ENCODE data around the gene DNAJB6.

Gene DNAJB6

DNA sequence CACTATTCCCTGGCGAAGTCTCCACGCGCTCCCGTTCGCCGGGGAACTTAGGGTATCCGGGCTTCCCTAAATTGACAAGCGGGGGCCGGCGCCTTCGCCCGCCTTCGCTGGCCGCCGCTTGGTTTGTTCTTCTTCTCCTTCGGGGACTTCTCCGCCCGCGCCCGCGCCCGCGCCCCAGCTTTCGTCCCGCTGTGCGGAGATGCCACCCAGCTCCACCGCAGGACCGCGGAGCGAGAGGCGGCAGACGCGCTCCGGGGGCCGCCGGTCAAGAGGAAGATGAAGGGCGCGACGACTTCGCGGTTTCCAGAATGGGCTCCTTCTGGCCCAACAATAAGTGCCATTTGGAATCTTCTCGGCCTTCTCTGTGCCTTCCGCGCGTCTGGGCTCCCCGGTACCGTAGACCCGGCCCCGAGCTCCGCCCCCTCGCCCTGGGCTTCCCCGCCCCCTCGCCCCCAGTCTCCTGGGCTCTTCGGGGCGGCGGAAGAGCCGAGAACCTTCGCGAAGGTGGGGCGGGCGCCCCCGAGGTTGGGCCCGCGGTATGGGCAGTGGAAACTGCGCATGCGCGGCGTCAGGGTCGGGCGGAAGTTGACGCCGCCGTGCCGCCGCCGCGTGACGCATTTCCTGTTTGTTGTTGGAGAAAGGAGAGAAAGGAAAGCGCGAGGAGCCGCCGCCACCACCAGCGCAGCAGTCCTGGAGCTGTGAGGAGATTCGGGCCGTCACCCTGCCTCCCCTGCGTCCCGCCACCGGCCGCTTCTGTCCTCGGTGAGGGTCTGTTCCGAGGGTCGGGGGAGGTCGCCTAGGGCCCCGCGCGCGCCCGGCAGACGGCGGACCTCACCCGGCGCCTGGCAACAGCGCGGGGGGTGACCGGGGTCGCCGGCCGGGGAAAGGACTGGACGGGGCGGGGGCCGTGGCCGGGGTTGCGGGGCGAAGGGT, at the start of gene DNAJB6:
DNAJB6 (plus strand) TSS at position 622 of the 933 bp plus-strand sequence. CDS start 21,569 bp downstream, outside the sequence.
- peak; percentile 74 for DNase-seq

- DNase-seq, result no peak
Observed at GRCh38 chr7:157291404-157292080, 45.3 kb upstream of the DNAJB6 start.

GRCh38 chr7:157292258-157292657, 44.5 kb upstream of the DNAJB6 start:
- DNase-seq, result no peak

DNA sequence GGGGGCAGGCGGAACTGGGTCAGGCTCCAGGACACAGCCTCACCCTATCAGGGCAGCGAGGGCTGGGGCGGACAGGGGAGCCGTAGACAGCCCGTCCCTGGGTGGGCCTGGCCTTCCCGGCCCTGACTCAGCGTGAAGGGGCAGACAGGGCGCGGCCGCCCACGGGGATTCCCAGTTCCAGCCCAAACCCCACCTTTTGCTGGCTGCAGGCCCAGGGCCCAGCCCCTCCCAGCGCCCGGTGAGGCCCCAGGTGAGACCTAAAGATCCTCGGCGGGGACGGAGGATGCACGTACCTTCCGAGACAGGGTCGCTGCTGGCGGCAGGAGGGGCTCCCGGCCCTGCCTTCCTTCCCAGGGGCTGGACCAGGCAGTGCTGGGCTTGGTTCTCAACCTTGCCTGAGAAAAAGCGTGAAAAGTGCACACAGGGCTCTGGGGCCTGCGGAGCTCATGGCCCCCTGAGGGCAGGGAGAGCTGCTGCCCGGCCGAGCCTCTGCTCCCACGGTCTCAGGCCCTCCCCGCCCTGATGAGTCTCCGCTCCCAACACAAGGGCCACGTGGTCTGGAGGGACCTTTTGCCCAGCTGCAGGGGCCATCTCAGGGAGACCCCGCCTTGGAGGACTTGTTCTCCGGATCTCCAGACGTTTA, 43.9 kb upstream of the DNAJB6 start:
- no peak for DNase-seq

DNA sequence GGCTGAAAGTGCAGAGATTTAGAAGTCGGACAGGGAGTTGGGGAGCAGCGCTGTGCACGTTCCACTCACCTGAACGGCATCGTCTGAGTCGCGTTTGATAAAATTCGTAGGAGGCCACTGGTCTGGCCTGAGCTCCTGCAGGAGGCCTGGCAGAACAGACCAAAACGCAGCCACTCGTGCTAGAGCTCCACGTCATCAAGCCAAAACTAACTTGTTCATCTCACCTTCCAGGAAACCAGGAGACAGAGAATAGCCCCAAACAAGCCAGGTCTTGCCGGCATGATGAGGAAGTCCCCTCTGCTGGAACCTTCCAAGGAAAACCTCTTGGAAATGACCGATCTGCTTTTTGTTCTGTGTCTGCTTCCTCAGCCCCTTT, 43.4 kb upstream of the DNAJB6 start:
- DNase-seq, result no peak

- no peak for DNase-seq
Observed at GRCh38 chr7:157294773-157295172, 42.0 kb upstream of the DNAJB6 start.

DNA sequence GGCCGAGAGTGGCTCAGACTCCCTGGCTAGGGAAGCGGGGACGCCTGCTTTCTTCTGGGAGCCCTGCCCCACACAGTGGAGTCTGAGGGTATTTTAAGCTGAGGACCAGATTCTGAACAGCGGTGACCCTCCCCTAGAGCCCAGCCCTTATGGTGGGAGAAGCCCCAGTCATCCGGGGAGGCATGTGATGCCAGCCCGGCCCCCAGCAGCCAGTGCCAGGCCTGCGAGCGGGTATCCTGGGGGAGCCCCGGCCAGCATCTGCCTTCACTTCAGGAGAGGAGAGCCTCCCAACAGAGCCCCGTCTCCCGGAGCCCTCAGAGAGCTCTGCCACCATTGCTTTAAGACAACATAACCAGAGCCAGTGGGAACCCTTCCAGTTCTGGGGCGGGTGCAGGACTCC, 41.5 kb upstream of the DNAJB6 start:
- no peak for DNase-seq

GRCh38 chr7:157297185-157297584, 39.6 kb upstream of the DNAJB6 start:
- no peak for DNase-seq

- no peak for DNase-seq
Observed at GRCh38 chr7:157299317-157299612, 37.5 kb upstream of the DNAJB6 start.

GRCh38 chr7:157299613-157300368, 37.0 kb upstream of the DNAJB6 start:
- DNase-seq, result peak; percentile 25

GRCh38 chr7:157300369-157300825, 36.4 kb upstream of the DNAJB6 start:
- no peak for DNase-seq

DNA sequence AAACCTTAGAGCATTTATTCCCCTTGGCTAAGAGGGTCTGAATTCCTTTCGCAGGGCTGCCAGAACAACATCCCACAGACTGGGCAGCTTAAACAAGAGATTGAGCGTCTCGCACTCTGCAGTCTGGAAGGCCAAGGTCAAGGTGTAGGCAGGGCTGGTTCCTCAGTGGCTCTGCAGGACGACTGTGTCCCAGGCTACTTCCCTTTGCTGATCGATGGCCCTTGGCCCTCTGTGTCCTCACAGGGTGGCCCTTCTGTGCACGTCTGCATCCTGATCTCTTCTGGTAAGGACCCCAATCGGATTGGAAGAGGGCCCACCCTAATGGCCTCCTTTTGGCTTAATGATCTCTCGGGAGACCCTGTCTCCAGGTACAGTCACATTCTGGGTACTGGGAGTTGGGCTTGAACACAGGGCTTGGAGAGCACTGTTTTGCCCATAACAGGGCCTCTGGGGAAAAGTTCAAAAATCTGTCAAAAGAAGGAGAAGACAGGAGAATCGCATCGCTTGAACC, 35.1 kb upstream of the DNAJB6 start:
- DNase-seq, result no peak

- DNase-seq, result no peak
Observed at GRCh38 chr7:157306846-157307838, 29.7 kb upstream of the DNAJB6 start.

DNA sequence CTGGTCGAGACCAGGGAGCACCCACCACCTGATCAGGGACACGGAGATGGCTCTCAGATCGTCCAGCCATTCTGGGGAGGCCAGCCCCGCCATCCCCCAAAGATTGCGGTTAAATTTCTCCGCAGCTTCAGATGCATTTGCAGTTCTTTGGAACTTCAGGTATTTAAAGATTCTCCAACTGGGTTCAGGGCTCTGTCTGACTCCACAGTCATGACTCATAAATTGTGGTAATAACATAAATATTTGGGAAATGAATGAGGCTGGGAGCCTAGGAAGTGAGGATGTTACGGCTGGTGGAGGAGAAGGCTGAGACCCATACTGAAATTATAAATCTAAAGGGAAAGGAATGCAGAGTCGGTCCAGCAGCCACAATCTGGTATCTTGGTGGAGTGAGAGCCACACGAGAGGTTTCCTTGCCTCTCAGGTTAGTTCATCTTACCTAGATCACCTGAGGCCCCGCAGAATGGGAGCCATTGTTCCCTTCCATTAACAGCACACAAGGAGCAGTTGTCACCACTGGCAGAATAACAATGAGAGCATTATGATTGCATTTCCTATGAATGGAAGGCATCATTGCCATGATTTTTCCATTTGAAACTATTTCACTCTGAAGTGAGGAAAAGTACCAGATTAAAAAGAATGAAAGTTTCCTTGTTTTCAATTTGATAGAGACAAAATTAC, 26.7 kb upstream of the DNAJB6 start:
- no peak for DNase-seq

DNA sequence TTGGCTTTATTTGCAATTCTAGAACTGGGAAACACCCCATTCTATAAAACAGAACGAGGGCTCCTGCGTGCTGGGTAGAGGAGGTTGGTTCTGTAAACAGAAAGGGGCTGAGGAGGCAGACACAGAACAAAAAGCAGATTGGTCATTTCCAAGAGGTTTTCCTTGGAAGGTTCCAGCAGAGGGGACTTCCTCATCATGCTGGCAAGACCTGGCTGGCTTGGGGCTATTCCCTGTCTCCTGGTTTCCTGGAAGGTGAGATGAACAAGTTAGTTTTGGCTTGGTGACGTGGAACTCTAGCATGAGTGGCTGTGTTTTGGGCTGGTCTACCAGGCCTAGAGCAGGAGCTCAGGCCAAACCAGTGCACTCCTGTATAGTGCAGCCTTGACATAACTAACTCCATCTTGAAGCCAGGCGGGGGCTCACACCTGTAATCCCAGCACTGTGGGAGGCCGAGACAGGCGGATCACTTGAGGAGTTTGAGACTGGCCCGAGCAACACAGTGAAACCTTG, 26.1 kb upstream of the DNAJB6 start:
- no peak for DNase-seq

DNA sequence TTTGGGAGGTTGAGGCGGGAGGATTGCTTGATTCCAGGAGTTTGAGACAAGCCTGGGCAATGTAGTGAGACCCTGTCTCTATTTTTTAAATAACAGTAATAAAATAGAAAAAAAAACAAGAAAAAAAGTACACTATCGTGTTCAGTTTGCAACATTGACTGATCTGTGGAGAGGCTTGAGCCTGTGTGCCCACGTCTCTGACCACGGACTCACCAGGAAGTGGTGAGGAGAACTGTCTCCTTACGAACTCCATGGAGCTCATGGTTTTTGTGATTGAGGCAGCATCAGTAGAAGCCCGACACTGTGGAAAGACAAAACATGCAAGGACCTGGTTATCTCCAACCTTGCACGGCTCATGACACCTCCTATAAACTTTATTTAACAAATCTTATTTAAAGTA, 23.9 kb upstream of the DNAJB6 start:
- no peak for DNase-seq

DNA sequence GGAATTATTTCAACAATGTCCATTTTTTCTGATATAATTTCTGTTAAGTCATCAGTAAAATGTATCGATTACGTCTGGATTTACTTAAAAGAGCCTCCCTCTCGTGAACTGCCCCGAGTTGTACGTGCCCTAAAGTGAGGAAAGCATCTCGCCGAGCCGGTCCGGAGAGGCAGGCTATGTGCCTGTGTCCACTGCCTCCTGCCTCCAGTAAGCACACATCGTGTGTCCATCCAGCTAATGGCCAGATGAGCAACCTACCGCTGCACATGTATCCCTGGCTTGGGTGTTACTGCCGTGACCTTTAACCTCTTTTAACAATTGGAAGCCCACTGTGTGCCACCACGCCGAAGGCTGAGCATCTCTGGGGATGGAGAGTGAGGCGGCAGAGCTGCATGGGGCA, 23.2 kb upstream of the DNAJB6 start:
- DNase-seq, result no peak

- no peak for DNase-seq
Observed at GRCh38 chr7:157318015-157318706, 18.6 kb upstream of the DNAJB6 start.

GRCh38 chr7:157320608-157320980, 16.2 kb upstream of the DNAJB6 start:
- no peak for DNase-seq

GRCh38 chr7:157323401-157323800, 13.4 kb upstream of the DNAJB6 start:
- DNase-seq, result no peak

All from GOT3 (cell line).